K562 (cell line): ENCODE data around the gene CXCL9.

Source experiments
- LCOR ChIP-seq: sonication (generic); formaldehyde crosslinking; IDR thresholded peaks from 2 replicates; pipeline ENCODE4 v1.8.0; 2022; ENCODE audit warnings: mild to moderate bottlenecking, missing genetic modification reagents
- MAZ ChIP-seq, 2 experiments: fragments of 450-650 bp in 1 of 2; sonication (generic) in 1 of 2; formaldehyde crosslinking; IDR thresholded peaks in 1 of 2; conservative IDR thresholded peaks in 1 of 2; 2 replicates each; pipeline versions ENCODE4 v1.4.0 to v1.5.0; 2020; ENCODE audit warnings: mild to moderate bottlenecking in 1 of 2, missing genetic modification reagents in 1 of 2
- SP1 ChIP-seq: sonication (generic); formaldehyde crosslinking; IDR thresholded peaks from 2 replicates; pipeline ENCODE4 v1.8.1; 2022; ENCODE audit warnings: mild to moderate bottlenecking, missing genetic modification reagents
- TCF7 ChIP-seq: sonication (generic); IDR thresholded peaks from 2 replicates; pipeline ENCODE4 v1.6.1; 2016; ENCODE audit warnings: antibody characterized with exemption, borderline replicate concordance
- ZNF23 ChIP-seq: fragments of 250-450 bp; sonication (Bioruptor Pico); IDR thresholded peaks from 2 replicates; pipeline ENCODE4 v1.4.0; 2020; ENCODE audit warnings: mild to moderate bottlenecking
- TF ChIP-seq, protein P1 (sequence below): sonication (generic); formaldehyde crosslinking; IDR thresholded peaks from 2 replicates; pipeline ENCODE4 v1.4.0; 2020; ENCODE audit warnings: mild to moderate bottlenecking, missing genetic modification reagents
- TF ChIP-seq, protein P2 (sequence below): fragments of 450-650 bp; formaldehyde crosslinking; conservative IDR thresholded peaks from 2 replicates; pipeline ENCODE4 v1.4.0; 2022; ENCODE audit warnings: mild to moderate bottlenecking, missing genetic modification characterization
- TF ChIP-seq, protein P3 (sequence below): fragments of 450-650 bp; IDR thresholded peaks from 2 replicates; pipeline ENCODE4 v1.6.1; 2017; ENCODE audit warnings: antibody characterized with exemption, mild to moderate bottlenecking
- TF ChIP-seq, protein P4 (sequence below): sonication (generic); formaldehyde crosslinking; IDR thresholded peaks from 2 replicates; pipeline ENCODE4 v1.8.1; 2023; ENCODE audit warnings: mild to moderate bottlenecking, missing genetic modification reagents
- TF ChIP-seq, protein P5 (sequence below), 2 experiments: fragments of 450-650 bp; formaldehyde crosslinking in 1 of 2; IDR thresholded peaks; 2 replicates each; pipeline versions ENCODE4 v1.4.0 to v1.6.1; 2014 to 2020; ENCODE audit warnings: mild to moderate bottlenecking in 2 of 2, borderline replicate concordance in 1 of 2, low read depth in 1 of 2

DNA sequence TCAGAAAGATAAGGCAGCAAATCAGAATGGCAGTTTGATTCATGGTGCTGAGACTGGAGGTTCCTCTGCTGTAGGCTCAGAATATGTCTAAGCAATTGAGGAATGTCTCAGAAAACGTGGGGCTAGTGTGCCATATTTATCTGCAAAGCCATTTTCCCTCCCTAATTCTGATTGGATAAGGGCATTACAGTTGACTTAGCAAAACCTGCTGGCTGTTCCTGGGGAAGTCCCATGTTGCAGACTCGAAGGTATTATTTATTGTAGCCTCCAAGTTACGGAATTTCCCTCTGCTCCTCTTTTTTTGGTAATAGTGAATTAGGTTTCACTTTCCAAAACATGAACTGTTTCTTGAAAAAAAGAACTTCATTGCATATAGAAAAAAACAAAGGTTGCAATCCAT lies 16.1 kb upstream of the CXCL9 start, which contains the start of gene CXCL10:
- TF ChIP-seq MAZ (CRISPR knock-in tag; conservative IDR thresholded peaks at IDR 0.05 in 1 of 2, IDR thresholded peaks at IDR 0.05 in 1 of 2) = no peak
- TF ChIP-seq, protein P1, sequence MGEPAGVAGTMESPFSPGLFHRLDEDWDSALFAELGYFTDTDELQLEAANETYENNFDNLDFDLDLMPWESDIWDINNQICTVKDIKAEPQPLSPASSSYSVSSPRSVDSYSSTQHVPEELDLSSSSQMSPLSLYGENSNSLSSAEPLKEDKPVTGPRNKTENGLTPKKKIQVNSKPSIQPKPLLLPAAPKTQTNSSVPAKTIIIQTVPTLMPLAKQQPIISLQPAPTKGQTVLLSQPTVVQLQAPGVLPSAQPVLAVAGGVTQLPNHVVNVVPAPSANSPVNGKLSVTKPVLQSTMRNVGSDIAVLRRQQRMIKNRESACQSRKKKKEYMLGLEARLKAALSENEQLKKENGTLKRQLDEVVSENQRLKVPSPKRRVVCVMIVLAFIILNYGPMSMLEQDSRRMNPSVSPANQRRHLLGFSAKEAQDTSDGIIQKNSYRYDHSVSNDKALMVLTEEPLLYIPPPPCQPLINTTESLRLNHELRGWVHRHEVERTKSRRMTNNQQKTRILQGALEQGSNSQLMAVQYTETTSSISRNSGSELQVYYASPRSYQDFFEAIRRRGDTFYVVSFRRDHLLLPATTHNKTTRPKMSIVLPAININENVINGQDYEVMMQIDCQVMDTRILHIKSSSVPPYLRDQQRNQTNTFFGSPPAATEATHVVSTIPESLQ (CRISPR knock-in tag) = no peak
- TF ChIP-seq, protein P2, sequence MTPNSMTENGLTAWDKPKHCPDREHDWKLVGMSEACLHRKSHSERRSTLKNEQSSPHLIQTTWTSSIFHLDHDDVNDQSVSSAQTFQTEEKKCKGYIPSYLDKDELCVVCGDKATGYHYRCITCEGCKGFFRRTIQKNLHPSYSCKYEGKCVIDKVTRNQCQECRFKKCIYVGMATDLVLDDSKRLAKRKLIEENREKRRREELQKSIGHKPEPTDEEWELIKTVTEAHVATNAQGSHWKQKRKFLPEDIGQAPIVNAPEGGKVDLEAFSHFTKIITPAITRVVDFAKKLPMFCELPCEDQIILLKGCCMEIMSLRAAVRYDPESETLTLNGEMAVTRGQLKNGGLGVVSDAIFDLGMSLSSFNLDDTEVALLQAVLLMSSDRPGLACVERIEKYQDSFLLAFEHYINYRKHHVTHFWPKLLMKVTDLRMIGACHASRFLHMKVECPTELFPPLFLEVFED (CRISPR knock-in tag) = no peak
- TF ChIP-seq LCOR (CRISPR knock-in tag) = no peak
- TF ChIP-seq SP1 (CRISPR knock-in tag) = no peak
- TF ChIP-seq, protein P3, sequence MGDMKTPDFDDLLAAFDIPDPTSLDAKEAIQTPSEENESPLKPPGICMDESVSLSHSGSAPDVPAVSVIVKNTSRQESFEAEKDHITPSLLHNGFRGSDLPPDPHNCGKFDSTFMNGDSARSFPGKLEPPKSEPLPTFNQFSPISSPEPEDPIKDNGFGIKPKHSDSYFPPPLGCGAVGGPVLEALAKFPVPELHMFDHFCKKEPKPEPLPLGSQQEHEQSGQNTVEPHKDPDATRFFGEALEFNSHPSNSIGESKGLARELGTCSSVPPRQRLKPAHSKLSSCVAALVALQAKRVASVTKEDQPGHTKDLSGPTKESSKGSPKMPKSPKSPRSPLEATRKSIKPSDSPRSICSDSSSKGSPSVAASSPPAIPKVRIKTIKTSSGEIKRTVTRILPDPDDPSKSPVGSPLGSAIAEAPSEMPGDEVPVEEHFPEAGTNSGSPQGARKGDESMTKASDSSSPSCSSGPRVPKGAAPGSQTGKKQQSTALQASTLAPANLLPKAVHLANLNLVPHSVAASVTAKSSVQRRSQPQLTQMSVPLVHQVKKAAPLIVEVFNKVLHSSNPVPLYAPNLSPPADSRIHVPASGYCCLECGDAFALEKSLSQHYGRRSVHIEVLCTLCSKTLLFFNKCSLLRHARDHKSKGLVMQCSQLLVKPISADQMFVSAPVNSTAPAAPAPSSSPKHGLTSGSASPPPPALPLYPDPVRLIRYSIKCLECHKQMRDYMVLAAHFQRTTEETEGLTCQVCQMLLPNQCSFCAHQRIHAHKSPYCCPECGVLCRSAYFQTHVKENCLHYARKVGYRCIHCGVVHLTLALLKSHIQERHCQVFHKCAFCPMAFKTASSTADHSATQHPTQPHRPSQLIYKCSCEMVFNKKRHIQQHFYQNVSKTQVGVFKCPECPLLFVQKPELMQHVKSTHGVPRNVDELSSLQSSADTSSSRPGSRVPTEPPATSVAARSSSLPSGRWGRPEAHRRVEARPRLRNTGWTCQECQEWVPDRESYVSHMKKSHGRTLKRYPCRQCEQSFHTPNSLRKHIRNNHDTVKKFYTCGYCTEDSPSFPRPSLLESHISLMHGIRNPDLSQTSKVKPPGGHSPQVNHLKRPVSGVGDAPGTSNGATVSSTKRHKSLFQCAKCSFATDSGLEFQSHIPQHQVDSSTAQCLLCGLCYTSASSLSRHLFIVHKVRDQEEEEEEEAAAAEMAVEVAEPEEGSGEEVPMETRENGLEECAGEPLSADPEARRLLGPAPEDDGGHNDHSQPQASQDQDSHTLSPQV = no peak
- TF ChIP-seq, protein P4, sequence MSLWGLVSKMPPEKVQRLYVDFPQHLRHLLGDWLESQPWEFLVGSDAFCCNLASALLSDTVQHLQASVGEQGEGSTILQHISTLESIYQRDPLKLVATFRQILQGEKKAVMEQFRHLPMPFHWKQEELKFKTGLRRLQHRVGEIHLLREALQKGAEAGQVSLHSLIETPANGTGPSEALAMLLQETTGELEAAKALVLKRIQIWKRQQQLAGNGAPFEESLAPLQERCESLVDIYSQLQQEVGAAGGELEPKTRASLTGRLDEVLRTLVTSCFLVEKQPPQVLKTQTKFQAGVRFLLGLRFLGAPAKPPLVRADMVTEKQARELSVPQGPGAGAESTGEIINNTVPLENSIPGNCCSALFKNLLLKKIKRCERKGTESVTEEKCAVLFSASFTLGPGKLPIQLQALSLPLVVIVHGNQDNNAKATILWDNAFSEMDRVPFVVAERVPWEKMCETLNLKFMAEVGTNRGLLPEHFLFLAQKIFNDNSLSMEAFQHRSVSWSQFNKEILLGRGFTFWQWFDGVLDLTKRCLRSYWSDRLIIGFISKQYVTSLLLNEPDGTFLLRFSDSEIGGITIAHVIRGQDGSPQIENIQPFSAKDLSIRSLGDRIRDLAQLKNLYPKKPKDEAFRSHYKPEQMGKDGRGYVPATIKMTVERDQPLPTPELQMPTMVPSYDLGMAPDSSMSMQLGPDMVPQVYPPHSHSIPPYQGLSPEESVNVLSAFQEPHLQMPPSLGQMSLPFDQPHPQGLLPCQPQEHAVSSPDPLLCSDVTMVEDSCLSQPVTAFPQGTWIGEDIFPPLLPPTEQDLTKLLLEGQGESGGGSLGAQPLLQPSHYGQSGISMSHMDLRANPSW = no peak
- TF ChIP-seq, protein P5, sequence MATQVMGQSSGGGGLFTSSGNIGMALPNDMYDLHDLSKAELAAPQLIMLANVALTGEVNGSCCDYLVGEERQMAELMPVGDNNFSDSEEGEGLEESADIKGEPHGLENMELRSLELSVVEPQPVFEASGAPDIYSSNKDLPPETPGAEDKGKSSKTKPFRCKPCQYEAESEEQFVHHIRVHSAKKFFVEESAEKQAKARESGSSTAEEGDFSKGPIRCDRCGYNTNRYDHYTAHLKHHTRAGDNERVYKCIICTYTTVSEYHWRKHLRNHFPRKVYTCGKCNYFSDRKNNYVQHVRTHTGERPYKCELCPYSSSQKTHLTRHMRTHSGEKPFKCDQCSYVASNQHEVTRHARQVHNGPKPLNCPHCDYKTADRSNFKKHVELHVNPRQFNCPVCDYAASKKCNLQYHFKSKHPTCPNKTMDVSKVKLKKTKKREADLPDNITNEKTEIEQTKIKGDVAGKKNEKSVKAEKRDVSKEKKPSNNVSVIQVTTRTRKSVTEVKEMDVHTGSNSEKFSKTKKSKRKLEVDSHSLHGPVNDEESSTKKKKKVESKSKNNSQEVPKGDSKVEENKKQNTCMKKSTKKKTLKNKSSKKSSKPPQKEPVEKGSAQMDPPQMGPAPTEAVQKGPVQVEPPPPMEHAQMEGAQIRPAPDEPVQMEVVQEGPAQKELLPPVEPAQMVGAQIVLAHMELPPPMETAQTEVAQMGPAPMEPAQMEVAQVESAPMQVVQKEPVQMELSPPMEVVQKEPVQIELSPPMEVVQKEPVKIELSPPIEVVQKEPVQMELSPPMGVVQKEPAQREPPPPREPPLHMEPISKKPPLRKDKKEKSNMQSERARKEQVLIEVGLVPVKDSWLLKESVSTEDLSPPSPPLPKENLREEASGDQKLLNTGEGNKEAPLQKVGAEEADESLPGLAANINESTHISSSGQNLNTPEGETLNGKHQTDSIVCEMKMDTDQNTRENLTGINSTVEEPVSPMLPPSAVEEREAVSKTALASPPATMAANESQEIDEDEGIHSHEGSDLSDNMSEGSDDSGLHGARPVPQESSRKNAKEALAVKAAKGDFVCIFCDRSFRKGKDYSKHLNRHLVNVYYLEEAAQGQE (IDR thresholded peaks at IDR 0.05; ENCODE audit: borderline replicate concordance) = no peak
- TF ChIP-seq, protein P5 (CRISPR knock-in tag; IDR thresholded peaks at IDR 0.05; ENCODE audit: low read depth) = no peak
- no peak for TF ChIP-seq ZNF23
- TF ChIP-seq TCF7 = no peak
